Right atrium auricular region (tissue), 2 donors: ENCODE results near the gene KMT2B. TPM values are rescaled to one million over a fixed set of nuclear protein-coding genes. Genes with fewer than 3 reads are reported as not detected.
"Not testable (repeated sequence)": the region's sequence is repeated elsewhere in the genome, so short reads cannot be mapped to it uniquely, and the experiment has no call there.

Experiments used
- DNase-seq: peaks from one replicate; pipeline ENCODE4 v3.0.0-alpha.2; 2019; ENCODE audit warnings: low spot score
- H3K27ac ChIP-seq, 2 donors: fragments of 200-600 bp; sonication (generic); 1 replicate in 1 of 2; 2 replicates in 1 of 2; pipeline ENCODE4 v1.5.1; 2016 to 2019
- H3K27me3 ChIP-seq, 2 donors: fragments of 200-600 bp; sonication (generic); one replicate each; pipeline versions ENCODE4 v1.5.1 to v1.6.0; 2017 to 2019
- H3K36me3 ChIP-seq: fragments of 200-600 bp; sonication (generic); one replicate; pipeline ENCODE4 v1.5.1; 2016
- H3K4me1 ChIP-seq, 2 donors: fragments of 200-600 bp; sonication (generic); one replicate each; pipeline versions ENCODE4 v1.5.1 to v1.6.0; 2017 to 2019
- H3K4me3 ChIP-seq, 2 donors: fragments of 200-600 bp; sonication (generic); 1 replicate in 1 of 2; 2 replicates in 1 of 2; pipeline ENCODE4 v1.5.1; 2017 to 2019; ENCODE audit warnings: mild to moderate bottlenecking in 1 of 2, moderate library complexity in 1 of 2
- H3K9me3 ChIP-seq, 2 donors: fragments of 200-600 bp; sonication (generic); one replicate each; pipeline ENCODE4 v1.5.1; 2019
- CTCF ChIP-seq, 2 donors: fragments of 200-600 bp; sonication (generic); IDR thresholded peaks; one replicate each; pipeline ENCODE4 v1.5.1; 2019; ENCODE audit warnings: antibody characterized with exemption in 2 of 2
- total RNA-seq, 2 donors: library from RNA; depleted of rRNA; stranded (reverse); fragments of >200 nt; gene quantifications; one replicate each; pipeline ENCODE4 v1.1.0, GENCODE V29; 2016

Gene KMT2B
- total RNA-seq, 2 donors from 2014 or later = 11.9 to 12.9 TPM

- Histone ChIP-seq H3K36me3 (peaks cover 72% of the 10 kb centered on the region), H3K27me3 (no peaks in the 10 kb centered on the region), H3K4me1 (peaks cover 0 to 17% of the 10 kb centered on the region in 2 donors), H3K27ac (no peak overlapping the region), H3K9me3 (no peaks in the 10 kb centered on the region), H3K4me3 (no peak overlapping the region)
- TF ChIP-seq CTCF (IDR thresholded peaks at IDR 0.05) = no peak
- DNase-seq = no peak
Measured at GRCh38 chr19:35722461-35722860, 4.7 kb downstream of the KMT2B start.

- H3K27ac ChIP-seq = no peak overlapping the region
- no peaks in the 10 kb centered on the region for H3K9me3 ChIP-seq
- peaks cover 0 to 17% of the 10 kb centered on the region in 2 donors for H3K4me1 ChIP-seq
- H3K36me3 ChIP-seq = peaks cover 77% of the 10 kb centered on the region
- no peak for TF ChIP-seq CTCF (IDR thresholded peaks at IDR 0.05)
- DNase-seq = no peak
- H3K27me3 ChIP-seq = no peaks in the 10 kb centered on the region
- H3K4me3 ChIP-seq = no peak overlapping the region
Measured at GRCh38 chr19:35722897-35723296, 5.1 kb downstream of the KMT2B start.

GRCh38 chr19:35723671-35724070 lies 5.9 kb downstream of the KMT2B start:
- peaks cover 84% of the 10 kb centered on the region for H3K36me3 ChIP-seq
- no peaks in the 10 kb centered on the region for H3K27me3 ChIP-seq
- H3K4me3 ChIP-seq = no peak overlapping the region
- TF ChIP-seq CTCF (IDR thresholded peaks at IDR 0.05) = no peak
- peaks cover 0 to 15% of the 10 kb centered on the region in 2 donors for H3K4me1 ChIP-seq
- H3K9me3 ChIP-seq = no peaks in the 10 kb centered on the region
- no peak overlapping the region for H3K27ac ChIP-seq
- DNase-seq = no peak

GRCh38 chr19:35724132-35724531 lies 6.3 kb downstream of the KMT2B start:
- H3K4me1 ChIP-seq = peaks cover 0 to 10% of the 10 kb centered on the region in 2 donors
- not testable (repeated sequence) for DNase-seq, H3K27me3 ChIP-seq, H3K4me3 ChIP-seq, H3K27ac ChIP-seq, H3K9me3 ChIP-seq
- peaks cover 89% of the 10 kb centered on the region for H3K36me3 ChIP-seq

- no peak for TF ChIP-seq CTCF (IDR thresholded peaks at IDR 0.05)
- Histone ChIP-seq H3K27me3 (no peaks in the 10 kb centered on the region), H3K27ac (no peak overlapping the region), H3K9me3 (no peaks in the 10 kb centered on the region), H3K36me3 (peaks cover 93% of the 10 kb centered on the region), H3K4me1 (peaks cover 0 to 6% of the 10 kb centered on the region in 2 donors), H3K4me3 (no peak overlapping the region)
- no peak for DNase-seq
Measured at GRCh38 chr19:35724560-35724959, 6.8 kb downstream of the KMT2B start.

GRCh38 chr19:35725216-35725861 lies 7.5 kb downstream of the KMT2B start:
- H3K9me3 ChIP-seq = no peaks in the 10 kb centered on the region
- no peak overlapping the region for H3K27ac ChIP-seq
- no peak for DNase-seq
- no peak for TF ChIP-seq CTCF (IDR thresholded peaks at IDR 0.05)
- H3K27me3 ChIP-seq = no peaks in the 10 kb centered on the region
- H3K36me3 ChIP-seq = peaks cover 94% of the 10 kb centered on the region
- H3K4me3 ChIP-seq = no peak overlapping the region
- H3K4me1 ChIP-seq = no peaks in the 10 kb centered on the region
